ENCODE results near the gene ARRDC2.

DNA sequence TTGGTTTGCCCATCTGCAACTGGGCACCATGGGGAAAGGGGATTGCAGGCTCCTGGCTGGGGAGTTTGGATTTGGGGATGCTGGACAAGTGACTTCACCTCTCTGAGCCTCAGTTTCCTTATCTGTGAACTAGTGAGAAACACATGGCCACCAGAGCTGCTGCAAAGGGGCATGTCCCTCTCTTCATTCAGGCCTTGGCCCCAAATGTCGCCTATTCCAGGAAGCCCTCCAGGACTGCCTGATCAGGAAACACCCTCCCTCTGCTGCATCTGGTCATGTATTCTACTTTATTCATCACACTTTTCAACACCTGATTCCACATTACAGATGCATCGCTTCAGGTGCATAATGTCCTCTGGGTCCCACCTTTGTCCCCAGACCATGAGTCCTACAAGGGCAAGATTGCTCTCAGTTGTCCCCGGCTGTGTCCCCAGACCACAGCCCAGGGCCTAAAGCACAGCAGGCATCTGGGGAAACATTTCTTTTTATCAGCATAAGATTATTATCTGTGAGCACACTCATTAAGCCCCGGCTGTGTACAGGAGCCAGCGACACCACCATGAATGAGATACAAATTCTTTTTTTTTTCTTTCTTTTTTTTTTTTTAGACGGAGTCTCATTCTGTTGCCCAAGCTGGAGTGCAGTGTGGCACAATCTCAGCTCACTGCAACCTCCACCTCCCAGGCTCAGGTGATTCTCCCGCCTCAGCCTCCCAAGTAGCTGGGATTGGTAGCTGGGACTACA is 37.5 kb downstream of the ARRDC2 start:
- TF ChIP-seq, protein P1, sequence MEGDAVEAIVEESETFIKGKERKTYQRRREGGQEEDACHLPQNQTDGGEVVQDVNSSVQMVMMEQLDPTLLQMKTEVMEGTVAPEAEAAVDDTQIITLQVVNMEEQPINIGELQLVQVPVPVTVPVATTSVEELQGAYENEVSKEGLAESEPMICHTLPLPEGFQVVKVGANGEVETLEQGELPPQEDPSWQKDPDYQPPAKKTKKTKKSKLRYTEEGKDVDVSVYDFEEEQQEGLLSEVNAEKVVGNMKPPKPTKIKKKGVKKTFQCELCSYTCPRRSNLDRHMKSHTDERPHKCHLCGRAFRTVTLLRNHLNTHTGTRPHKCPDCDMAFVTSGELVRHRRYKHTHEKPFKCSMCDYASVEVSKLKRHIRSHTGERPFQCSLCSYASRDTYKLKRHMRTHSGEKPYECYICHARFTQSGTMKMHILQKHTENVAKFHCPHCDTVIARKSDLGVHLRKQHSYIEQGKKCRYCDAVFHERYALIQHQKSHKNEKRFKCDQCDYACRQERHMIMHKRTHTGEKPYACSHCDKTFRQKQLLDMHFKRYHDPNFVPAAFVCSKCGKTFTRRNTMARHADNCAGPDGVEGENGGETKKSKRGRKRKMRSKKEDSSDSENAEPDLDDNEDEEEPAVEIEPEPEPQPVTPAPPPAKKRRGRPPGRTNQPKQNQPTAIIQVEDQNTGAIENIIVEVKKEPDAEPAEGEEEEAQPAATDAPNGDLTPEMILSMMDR (IDR thresholded peaks at IDR 0.05; ENCODE audit: insufficient read depth, low read depth, low read length) = no peak
- no peak for TF ChIP-seq EZH2 (IDR thresholded peaks at IDR 0.05; ENCODE audit: insufficient read depth, low read length)

All from astrocyte (in vitro differentiated cells and primary cell).